H9 (cell line): Measurements from ENCODE around the gene RAB35. TPM values are rescaled to one million over a fixed set of nuclear protein-coding genes. Genes with fewer than 3 reads are reported as not detected.

Source experiments
- DNase-seq: peaks from one replicate; pipeline ENCODE4 v3.0.0-alpha.2; 2017
- H2AFZ ChIP-seq: one replicate; pipeline ENCODE4 v1.6.1; 2013; ENCODE audit warnings: mild to moderate bottlenecking, low read length, control low read depth, moderate library complexity
- H2AK5ac ChIP-seq: 2 replicates; pipeline ENCODE4 v1.6.1; 2013; ENCODE audit warnings: low read length, control low read depth, mixed read lengths; ENCODE audit not compliant: insufficient read length
- H2BK120ac ChIP-seq: one replicate; pipeline ENCODE4 v1.6.1; 2013; ENCODE audit warnings: low read depth, mild to moderate bottlenecking, low read length, control low read depth, inconsistent platforms; ENCODE audit not compliant: poor library complexity, severe bottlenecking
- H2BK12ac ChIP-seq: 2 replicates; pipeline ENCODE4 v1.6.1; 2013; ENCODE audit warnings: low read length, control low read depth, mixed read lengths, low read depth; ENCODE audit not compliant: insufficient read length
- H2BK15ac ChIP-seq: 2 replicates; pipeline ENCODE4 v1.6.1; 2013; ENCODE audit warnings: low read depth, low read length, control low read depth
- H2BK20ac ChIP-seq: one replicate; pipeline ENCODE4 v1.6.1; 2013; ENCODE audit warnings: low read depth, mild to moderate bottlenecking, low read length, control low read depth, inconsistent platforms; ENCODE audit not compliant: poor library complexity, severe bottlenecking
- H2BK5ac ChIP-seq: 2 replicates; pipeline ENCODE4 v1.6.1; 2013; ENCODE audit warnings: low read length, control low read depth, mixed read lengths; ENCODE audit not compliant: insufficient read length
- H3K14ac ChIP-seq: 2 replicates; pipeline ENCODE4 v1.6.1; 2013; ENCODE audit warnings: low read length, control low read depth; ENCODE audit not compliant: insufficient read depth
- H3K18ac ChIP-seq: 2 replicates; pipeline ENCODE4 v1.6.1; 2013; ENCODE audit warnings: low read depth, mild to moderate bottlenecking, mixed read lengths, low read length, control low read depth; ENCODE audit not compliant: insufficient read length
- H3K23ac ChIP-seq: 2 replicates; pipeline ENCODE4 v1.6.1; 2013; ENCODE audit warnings: low read length, control low read depth, mixed read lengths, low read depth; ENCODE audit not compliant: insufficient read length
- H3K23me2 ChIP-seq: 2 replicates; pipeline ENCODE4 v1.6.1; 2013; ENCODE audit warnings: low read depth, mild to moderate bottlenecking, mixed read lengths, low read length, control low read depth; ENCODE audit not compliant: insufficient read length, poor library complexity, severe bottlenecking
- H3K27ac ChIP-seq: 2 replicates; pipeline ENCODE4 v1.5.1; 2013; ENCODE audit warnings: low read length, control low read depth, mixed read lengths, low read depth; ENCODE audit not compliant: insufficient read length
- H3K27me3 ChIP-seq: 2 replicates; pipeline ENCODE4 v1.6.1; 2013; ENCODE audit warnings: low read length, control low read depth, inconsistent platforms; ENCODE audit not compliant: insufficient read depth
- H3K4ac ChIP-seq: 2 replicates; pipeline ENCODE4 v1.6.1; 2013; ENCODE audit warnings: low read depth, mild to moderate bottlenecking, control low read depth, inconsistent platforms, low read length, moderate library complexity
- H3K4me1 ChIP-seq: 2 replicates; pipeline ENCODE4 v1.6.1; 2013; ENCODE audit warnings: low read length, control low read depth, inconsistent platforms; ENCODE audit not compliant: insufficient read depth
- H3K4me2 ChIP-seq: 2 replicates; pipeline ENCODE4 v1.6.1; 2013; ENCODE audit warnings: low read length, control low read depth, mixed read lengths; ENCODE audit not compliant: insufficient read length, insufficient read depth
- H3K56ac ChIP-seq: 2 replicates; pipeline ENCODE4 v1.6.1; 2013; ENCODE audit warnings: low read depth, mild to moderate bottlenecking, mixed read lengths, low read length, control low read depth; ENCODE audit not compliant: insufficient read length
- H3K79me1 ChIP-seq: 2 replicates; pipeline ENCODE4 v1.6.1; 2013; ENCODE audit warnings: low read depth, mild to moderate bottlenecking, moderate library complexity, low read length, control low read depth, inconsistent platforms; ENCODE audit not compliant: insufficient read depth, poor library complexity, severe bottlenecking
- H3K79me2 ChIP-seq: 2 replicates; pipeline ENCODE4 v1.6.1; 2013; ENCODE audit warnings: low read length, control low read depth, inconsistent platforms; ENCODE audit not compliant: insufficient read depth
- H3K9ac ChIP-seq: 2 replicates; pipeline ENCODE4 v1.6.1; 2013; ENCODE audit warnings: low read length, control low read depth, mixed read lengths; ENCODE audit not compliant: insufficient read length; ENCODE audit errors: extremely low read depth
- H3K9me3 ChIP-seq: one replicate; pipeline ENCODE4 v1.6.1; 2013; ENCODE audit warnings: low read depth, low read length, inconsistent platforms; ENCODE audit not compliant: control insufficient read depth
- H3T11ph ChIP-seq: one replicate; pipeline ENCODE4 v1.6.1; 2013; ENCODE audit warnings: mild to moderate bottlenecking, low read length, control low read depth, inconsistent platforms
- H4K20me1 ChIP-seq: one replicate; pipeline ENCODE4 v1.6.1; 2013; ENCODE audit not compliant: control insufficient read depth, insufficient read length, insufficient read depth
- H4K5ac ChIP-seq: 2 replicates; pipeline ENCODE4 v1.6.1; 2013; ENCODE audit warnings: low read depth, mild to moderate bottlenecking, mixed read lengths, low read length, control low read depth; ENCODE audit not compliant: insufficient read length
- H4K8ac ChIP-seq: replicated peaks from 2 replicates; pipeline ENCODE4 v1.6.1; 2013; ENCODE audit warnings: low read length, control low read depth, mixed read lengths, low read depth; ENCODE audit not compliant: insufficient read length
- H4K91ac ChIP-seq: 2 replicates; pipeline ENCODE4 v1.6.1; 2013; ENCODE audit warnings: low read depth, mild to moderate bottlenecking, moderate library complexity, mixed read lengths, low read length, control low read depth; ENCODE audit not compliant: insufficient read length
- H3K27ac Mint-ChIP-seq, 3 experiments: 2 replicates in 2 of 3; 3 replicates in 1 of 3; pipeline ENCODE4 v1.8.0; 2020 to 2021; ENCODE audit warnings: mixed read lengths in 3 of 3, mild to moderate bottlenecking in 1 of 3, moderate library complexity in 1 of 3
- H3K27me3 Mint-ChIP-seq: 2 replicates; pipeline ENCODE4 v1.8.0; 2021; ENCODE audit warnings: low read depth, mild to moderate bottlenecking, moderate library complexity, mixed read lengths
- H3K36me3 Mint-ChIP-seq, 3 experiments: 2 replicates in 2 of 3; 3 replicates in 1 of 3; pipeline ENCODE4 v1.8.0; 2020 to 2021; ENCODE audit warnings: low read depth in 3 of 3, mixed read lengths in 3 of 3; ENCODE audit not compliant: insufficient read depth in 1 of 3
- H3K4me1 Mint-ChIP-seq, 2 experiments: 2 replicates each; pipeline ENCODE4 v1.8.0; 2020; ENCODE audit warnings: mixed read lengths in 2 of 2
- H3K4me3 Mint-ChIP-seq, 2 experiments: 2 replicates in 1 of 2; 3 replicates in 1 of 2; pipeline ENCODE4 v1.8.0; 2020 to 2021; ENCODE audit warnings: mild to moderate bottlenecking in 2 of 2, mixed read lengths in 2 of 2, moderate library complexity in 1 of 2
- H3K9me3 Mint-ChIP-seq, 2 experiments: 2 replicates in 1 of 2; 3 replicates in 1 of 2; pipeline ENCODE4 v1.8.0; 2020; ENCODE audit warnings: mild to moderate bottlenecking in 2 of 2, mixed read lengths in 2 of 2, moderate library complexity in 1 of 2
- CTCF ChIP-seq: fragments of 200-600 bp; sonication (generic); conservative IDR thresholded peaks from 3 replicates; pipeline ENCODE4 v1.8.0; 2021; ENCODE audit warnings: antibody characterized with exemption, mild to moderate bottlenecking
- WGBS: extraction: QIAGEN DNeasy Blood & Tissue Kit; methylation state at CpG from one replicate; pipeline ENCODE4 v1.1.7; 2013; ENCODE audit warnings: missing lambda C conversion rate, low lambda C conversion rate, mixed read lengths; ENCODE audit not compliant: insufficient read length; ENCODE audit errors: extremely low coverage; 5-methylcytosine and 5-hydroxymethylcytosine counted together
- total RNA-seq: library from RNA; stranded (reverse); gene quantifications from 2 replicates; pipeline ENCODE4 v1.2.1, GENCODE V29; 2021

RAB35 gene
- total RNA-seq, 1 experiment from 2014 or later, result 60.0 TPM

GRCh38 chr12:120098756-120099470 lies 17.6 kb downstream of the RAB35 start:
- no peak overlapping the region for H3K56ac ChIP-seq
- H4K20me1 ChIP-seq, result no peaks in the 10 kb centered on the region
- H3K4ac ChIP-seq, result no peak overlapping the region
- H3K9ac ChIP-seq, result no peak overlapping the region
- H3K27me3 ChIP-seq, result no peaks in the 10 kb centered on the region
- H4K91ac ChIP-seq, result no peak overlapping the region
- peaks cover 5% of the 10 kb centered on the region; the same call in 1 of the 2 replicates for H3K4me1 ChIP-seq
- H3K23me2 ChIP-seq, result no peaks in the 10 kb centered on the region
- Mint-ChIP-seq H3K27me3 (no peaks in the 10 kb centered on the region), H3K4me3 (no peak overlapping the region), H3K36me3 (peaks cover 10 to 41% (median 39%) of the 10 kb centered on the region in 3 experiments; a peak in 6 of 7 replicates), H3K9me3 (no peaks in the 10 kb centered on the region), H3K27ac (no peak overlapping the region; a peak in 1 of 7 replicates), H3K4me1 (peaks cover 15 to 28% of the 10 kb centered on the region in 2 experiments)
- no peak overlapping the region for H2AK5ac ChIP-seq
- WGBS, result no CpG with 5 or more reads among the region's 36 CpGs
- H3K23ac ChIP-seq, result no peak overlapping the region
- H3K14ac ChIP-seq, result no peak overlapping the region
- no peak for DNase-seq
- H2AFZ ChIP-seq, result no peak overlapping the region
- no peak overlapping the region for H2BK5ac ChIP-seq
- no peak overlapping the region for H4K8ac ChIP-seq
- no peak for TF ChIP-seq CTCF
- no peak overlapping the region for H3K27ac ChIP-seq
- no peak overlapping the region for H2BK20ac ChIP-seq
- no peaks in the 10 kb centered on the region; the same call in 1 of the 2 replicates for H3K79me2 ChIP-seq
- no peak overlapping the region for H2BK12ac ChIP-seq
- no peak overlapping the region for H4K5ac ChIP-seq
- no peak overlapping the region for H3T11ph ChIP-seq
- no peaks in the 10 kb centered on the region for H3K9me3 ChIP-seq
- no peak overlapping the region for H3K4me2 ChIP-seq
- no peaks in the 10 kb centered on the region for H3K79me1 ChIP-seq
- no peak overlapping the region for H3K18ac ChIP-seq
- H2BK15ac ChIP-seq, result no peak overlapping the region
- no peak overlapping the region for H2BK120ac ChIP-seq
